Measurements from ENCODE around the gene NUP98.

Gene NUP98

GRCh38 chr11:3807909-3808860, 10.8 kb upstream of the NUP98 start, which contains the start of gene PGAP2:
Gene PGAP2, plus strand, starts transcription at chr11:3808560. Its CDS starts 2,700 bp downstream, at chr11:3811260.
- ChIA-PET CTCF (interaction anchor here (0.6 to 3.0 kb wide), 13 partner anchors 10 to 265 kb away, joined by 3 to 12 read pairs (median 3); no protein-coding TSS in a partner anchor), POLR2A (ENCODE audit: low non-redundant PET) (no interaction called here)
- DNase-seq (ENCODE audit: low spot score), result peak; percentile 66
- H3K27ac ChIP-seq, result peak within 1 kb of the TSS; percentile 71
- peak; percentile 69 for TF ChIP-seq CTCF (conservative IDR thresholded peaks at IDR 0.05; ENCODE audit: low read depth)

- ChIA-PET CTCF (no interaction called here), POLR2A (ENCODE audit: low non-redundant PET) (no interaction called here)
- no peak overlapping the region for H3K27ac ChIP-seq
- no peak for TF ChIP-seq CTCF (conservative IDR thresholded peaks at IDR 0.05; ENCODE audit: low read depth)
- peak; percentile 54 for DNase-seq (ENCODE audit: low spot score)
These were observed 6.6 kb upstream of the NUP98 start for GRCh38 chr11:3803726-3804495.

- no peak overlapping the region for H3K27ac ChIP-seq
- no peak for TF ChIP-seq CTCF (conservative IDR thresholded peaks at IDR 0.05; ENCODE audit: low read depth)
- DNase-seq (ENCODE audit: low spot score), result no peak
- ChIA-PET POLR2A (ENCODE audit: low non-redundant PET) (no interaction called here), CTCF (interaction anchor here (0.6 kb wide), 1 partner anchor 27 kb away, joined by 3 read pairs; no protein-coding TSS in a partner anchor)
These were observed 4.8 kb upstream of the NUP98 start for GRCh38 chr11:3802011-3802790.

GRCh38 chr11:3799873-3800272, 2.5 kb upstream of the NUP98 start:
- ChIA-PET CTCF (interaction anchor here (1.0 kb wide), 1 partner anchor 42 kb away, joined by 5 read pairs; no protein-coding TSS in a partner anchor), POLR2A (ENCODE audit: low non-redundant PET) (no interaction called here)
- TF ChIP-seq CTCF (conservative IDR thresholded peaks at IDR 0.05; ENCODE audit: low read depth), result no peak
- DNase-seq (ENCODE audit: low spot score), result no peak
- H3K27ac ChIP-seq, result peak overlapping the region; percentile 83; the same call in 1 of the 2 replicates

GRCh38 chr11:3799143-3799542, 1.8 kb upstream of the NUP98 start:
- TF ChIP-seq CTCF (conservative IDR thresholded peaks at IDR 0.05; ENCODE audit: low read depth), result no peak
- POLR2A ChIA-PET (ENCODE audit: low non-redundant PET), result no interaction called here
- no peak for DNase-seq (ENCODE audit: low spot score)
- peak overlapping the region; percentile 83 for H3K27ac ChIP-seq
- CTCF ChIA-PET, result interaction anchor here (0.7 to 1.0 kb wide), 2 partner anchors 43 to 91 kb away, joined by 3 to 5 read pairs; no protein-coding TSS in a partner anchor
